ENCODE measurements around the gene SSNA1. TPM values are rescaled to one million over a fixed set of nuclear protein-coding genes. Genes with fewer than 3 reads are reported as not detected.

The SSNA1 gene, protein sequence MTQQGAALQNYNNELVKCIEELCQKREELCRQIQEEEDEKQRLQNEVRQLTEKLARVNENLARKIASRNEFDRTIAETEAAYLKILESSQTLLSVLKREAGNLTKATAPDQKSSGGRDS
- total RNA-seq (2014; rRNA removed; shearing (Covaris generic)), result 99.7 and 110 TPM in 2 replicates

GRCh38 chr9:137188490-137189296 is at the start of gene SSNA1, which contains the start of gene ANAPC2:
SSNA1 (plus strand) TSS chr9:137188676; CDS start chr9:137188727, 51 bp downstream.
ANAPC2 (minus strand) TSS chr9:137188560; CDS start chr9:137188532, 28 bp downstream.
- DNase-seq (ENCODE audit: low read depth), result peak; percentile 91

DNA sequence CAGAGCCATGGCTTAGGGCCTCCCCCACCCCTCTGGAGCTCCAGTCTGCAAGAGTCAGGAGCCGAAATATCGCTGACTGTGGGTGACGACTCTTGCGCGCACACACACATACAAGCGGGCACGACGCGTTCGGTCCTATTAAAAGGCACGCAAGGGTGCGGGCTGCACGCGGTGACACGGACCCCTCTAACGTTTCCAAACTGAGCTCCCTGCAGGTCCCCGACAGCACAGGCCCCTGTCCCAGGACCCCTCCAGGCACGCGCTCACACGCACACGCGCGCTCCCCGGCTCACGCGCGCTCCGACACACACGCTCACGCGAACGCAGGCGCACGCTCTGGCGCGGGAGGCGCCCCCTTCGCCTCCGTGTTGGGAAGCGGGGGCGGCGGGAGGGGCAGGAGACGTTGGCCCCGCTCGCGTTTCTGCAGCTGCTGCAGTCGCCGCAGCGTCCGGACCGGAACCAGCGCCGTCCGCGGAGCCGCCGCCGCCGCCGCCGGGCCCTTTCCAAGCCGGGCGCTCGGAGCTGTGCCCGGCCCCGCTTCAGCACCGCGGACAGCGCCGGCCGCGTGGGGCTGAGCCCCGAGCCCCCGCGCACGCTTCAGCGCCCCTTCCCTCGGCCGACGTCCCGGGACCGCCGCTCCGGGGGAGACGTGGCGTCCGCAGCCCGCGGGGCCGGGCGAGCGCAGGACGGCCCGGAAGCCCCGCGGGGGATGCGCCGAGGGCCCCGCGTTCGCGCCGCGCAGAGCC is 49.6 kb upstream of the SSNA1 start, which contains the start of gene GRIN1:
GRIN1 (plus strand) TSS at position 433 of the 746 bp plus-strand sequence. CDS start 333 bp downstream, outside the sequence.
- DNase-seq (ENCODE audit: low read depth), result no peak

DNA sequence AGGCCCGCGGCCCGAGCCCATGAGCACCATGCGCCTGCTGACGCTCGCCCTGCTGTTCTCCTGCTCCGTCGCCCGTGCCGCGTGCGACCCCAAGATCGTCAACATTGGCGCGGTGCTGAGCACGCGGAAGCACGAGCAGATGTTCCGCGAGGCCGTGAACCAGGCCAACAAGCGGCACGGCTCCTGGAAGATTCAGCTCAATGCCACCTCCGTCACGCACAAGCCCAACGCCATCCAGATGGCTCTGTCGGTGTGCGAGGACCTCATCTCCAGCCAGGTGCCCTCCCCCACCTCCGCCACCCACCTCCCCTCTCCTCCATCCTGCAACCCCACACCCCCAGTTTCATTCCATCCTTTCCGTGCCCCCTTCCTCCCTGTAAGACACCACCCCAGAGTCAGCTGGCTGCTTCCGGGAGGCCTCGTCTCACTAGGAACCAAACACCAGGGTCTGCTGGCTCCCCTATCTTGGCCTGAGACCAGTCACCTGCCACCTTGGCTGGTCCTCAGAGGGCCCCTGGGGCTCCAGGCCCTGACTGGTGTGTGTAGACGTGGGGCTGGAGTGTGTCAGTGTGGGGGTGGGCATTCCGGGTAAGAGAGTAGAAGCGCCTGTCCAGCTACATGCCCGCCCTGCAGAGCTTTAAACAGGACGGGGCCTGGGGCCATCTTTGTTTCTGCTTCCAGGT is 48.9 kb upstream of the SSNA1 start:
- no peak for DNase-seq (ENCODE audit: low read depth)

GRCh38 chr9:137140151-137141012 is 48.1 kb upstream of the SSNA1 start:
- no peak for DNase-seq (ENCODE audit: low read depth)

DNA sequence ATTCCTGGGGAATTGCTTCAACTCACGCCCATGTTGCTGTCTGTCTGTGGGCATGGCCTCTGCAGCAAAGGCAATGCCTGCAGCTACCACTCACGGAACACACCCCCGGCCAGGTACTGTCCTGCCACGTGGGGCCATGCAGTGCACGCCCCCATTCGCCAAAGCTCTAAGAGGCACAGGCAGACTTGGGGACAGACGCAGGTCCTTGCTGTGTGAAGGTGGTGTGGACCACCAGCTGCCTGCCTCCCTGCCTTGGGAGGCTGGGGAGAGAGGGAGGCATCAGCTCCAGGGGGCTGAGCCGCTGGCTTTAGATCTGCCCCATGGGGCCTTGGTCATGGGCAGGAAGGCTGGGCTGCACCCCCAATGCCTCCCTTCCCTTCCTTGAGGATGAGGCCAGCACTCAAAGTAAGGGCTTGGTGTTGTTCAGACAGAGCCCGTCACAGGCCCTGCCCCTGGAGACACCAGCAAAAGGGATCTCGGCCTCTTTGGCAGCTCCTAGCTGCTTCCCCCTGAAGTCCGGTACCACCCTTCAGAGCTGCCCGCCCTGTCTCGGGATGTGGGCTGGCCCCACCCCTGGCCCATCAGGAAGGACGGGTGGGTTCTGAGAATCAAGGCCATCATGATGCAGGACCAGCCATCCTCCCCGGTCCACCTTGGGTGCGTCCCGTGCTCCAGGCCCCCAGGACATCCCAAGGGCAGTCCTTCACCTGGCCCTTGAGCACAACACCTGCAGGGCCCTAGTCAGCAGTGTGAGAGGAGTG is 47.2 kb upstream of the SSNA1 start:
- DNase-seq (ENCODE audit: low read depth), result no peak

- no peak for DNase-seq (ENCODE audit: low read depth)
Measured at GRCh38 chr9:137141976-137142936, 46.2 kb upstream of the SSNA1 start.

DNA sequence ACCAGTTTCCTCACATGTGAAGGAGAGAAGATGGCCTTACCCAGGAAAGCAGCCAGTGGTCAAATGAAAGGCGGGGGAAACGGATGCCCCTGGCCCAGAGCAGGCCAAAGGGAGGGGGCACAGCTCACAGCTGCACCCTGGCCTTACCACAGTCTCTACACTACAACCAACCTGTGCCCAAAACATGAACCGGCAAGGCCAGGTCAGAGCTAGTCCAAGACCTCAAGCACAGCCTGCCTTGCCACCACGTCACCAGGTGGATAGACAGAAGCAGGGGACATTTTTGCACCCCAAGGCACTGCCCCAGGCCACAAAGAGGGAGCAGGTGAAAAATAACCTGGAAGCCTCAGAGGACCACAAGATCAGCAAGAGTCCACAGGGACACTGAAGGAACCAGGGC is 45.0 kb upstream of the SSNA1 start:
- DNase-seq (ENCODE audit: low read depth), result no peak

GRCh38 chr9:137145731-137146526 is 42.5 kb upstream of the SSNA1 start:
- DNase-seq (ENCODE audit: low read depth), result no peak

- no peak for DNase-seq (ENCODE audit: low read depth)
Measured at GRCh38 chr9:137146527-137146918, 42.0 kb upstream of the SSNA1 start.

GRCh38 chr9:137147091-137147792 is 41.2 kb upstream of the SSNA1 start:
- DNase-seq (ENCODE audit: low read depth), result no peak

GRCh38 chr9:137147793-137148160 is 40.7 kb upstream of the SSNA1 start:
- no peak for DNase-seq (ENCODE audit: low read depth)

DNA sequence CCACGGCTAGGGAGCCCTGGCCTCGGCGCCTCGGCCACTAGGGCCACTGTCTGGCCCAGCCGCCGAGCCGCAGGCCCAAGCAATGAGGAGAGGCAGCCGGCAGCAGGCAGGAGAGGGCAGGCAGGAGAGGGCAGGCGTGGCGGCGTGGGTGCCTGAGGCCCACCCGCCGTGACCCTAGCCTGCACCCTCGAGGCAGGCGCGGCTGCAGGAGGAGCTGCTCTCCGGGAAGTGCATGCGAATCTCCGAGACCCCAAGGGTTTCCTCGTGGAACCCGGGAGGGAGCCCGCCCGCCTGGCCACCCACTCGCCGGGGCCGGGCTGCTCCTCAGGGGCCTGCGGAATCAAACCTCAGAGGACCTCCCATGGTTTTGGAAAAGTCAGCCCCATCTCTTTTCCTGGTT is 40.2 kb upstream of the SSNA1 start:
- no peak for DNase-seq (ENCODE audit: low read depth)

DNA sequence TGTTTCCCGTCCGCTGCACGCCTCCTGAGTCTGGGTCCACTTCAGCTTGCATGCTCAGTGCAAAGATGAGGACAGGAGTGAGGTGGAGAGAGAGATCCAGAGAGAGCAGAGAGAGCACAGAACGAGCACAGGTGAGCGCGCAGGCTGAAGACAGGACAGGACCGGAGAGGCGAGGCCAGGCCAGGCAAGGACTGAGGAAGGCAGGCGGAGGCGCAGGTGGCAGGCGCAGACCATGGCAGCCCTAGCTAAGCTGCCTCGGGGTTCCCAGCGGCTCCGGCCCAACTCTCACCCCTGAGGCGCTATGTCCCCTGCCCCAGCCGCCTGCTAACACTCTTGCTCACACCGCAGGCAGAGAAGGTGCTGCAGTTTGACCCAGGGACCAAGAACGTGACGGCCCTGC is 39.8 kb upstream of the SSNA1 start:
- DNase-seq (ENCODE audit: low read depth), result no peak

DNA sequence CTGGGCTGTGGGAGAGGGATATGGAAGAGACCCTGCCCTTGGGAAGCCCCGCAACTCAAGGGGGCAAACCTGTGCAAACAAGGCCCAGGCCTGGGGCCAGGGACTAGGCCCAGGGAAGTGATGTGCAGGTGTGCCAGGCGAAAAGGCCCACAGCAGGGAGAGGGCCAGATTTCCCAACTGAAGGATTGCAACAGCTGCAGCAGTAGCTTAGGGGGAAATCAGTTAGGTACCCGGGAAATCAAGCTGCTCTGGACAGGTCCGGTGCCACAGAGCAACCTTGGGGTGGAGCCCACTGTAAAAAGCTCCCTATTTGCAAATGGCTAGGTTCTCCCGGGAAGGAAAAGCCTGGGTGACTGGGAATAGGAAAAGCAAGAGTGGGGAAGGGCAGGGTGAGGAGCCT is 39.1 kb upstream of the SSNA1 start:
- no peak for DNase-seq (ENCODE audit: low read depth)

- no peak for DNase-seq (ENCODE audit: low read depth)
Measured at GRCh38 chr9:137149942-137150616, 38.4 kb upstream of the SSNA1 start.

GRCh38 chr9:137150617-137151457 is 37.6 kb upstream of the SSNA1 start:
- DNase-seq (ENCODE audit: low read depth), result no peak
